GM19468 (cell line): Measurements from ENCODE around the gene FFAR3.
"Not testable (repeated sequence)": the region's sequence is repeated elsewhere in the genome, so short reads cannot be mapped to it uniquely, and the experiment has no call there.

Experiments used
- ATAC-seq: cut with Tn5 transposase; IDR thresholded peaks from one replicate; pipeline ENCODE4 v1.9.1; 2021; ENCODE audit warnings: mild to moderate bottlenecking, moderate library complexity, moderate number of reproducible peaks; ENCODE audit not compliant: unreplicated experiment; ENCODE audit errors: extremely low read depth

The FFAR3 gene

GRCh38 chr19:35398570-35398969 lies 40.3 kb downstream of the FFAR3 start:
- ATAC-seq, result no peak

GRCh38 chr19:35399231-35399630 lies 41.0 kb downstream of the FFAR3 start:
- no peak for ATAC-seq

- ATAC-seq, result no peak
These were observed 41.9 kb downstream of the FFAR3 start for GRCh38 chr19:35399948-35400772.

GRCh38 chr19:35400773-35401100 lies 42.5 kb downstream of the FFAR3 start:
- no peak for ATAC-seq

- ATAC-seq, result not testable (repeated sequence)
These were observed 43.2 kb downstream of the FFAR3 start for GRCh38 chr19:35401416-35401815.

- no peak for ATAC-seq
These were observed 45.0 kb downstream of the FFAR3 start for GRCh38 chr19:35403116-35403760.

GRCh38 chr19:35404879-35405622 lies 46.8 kb downstream of the FFAR3 start:
- ATAC-seq, result no peak

GRCh38 chr19:35407619-35408018 lies 49.4 kb downstream of the FFAR3 start:
- no peak for ATAC-seq

- ATAC-seq, result peak; percentile 60
These were observed 50.3 kb downstream of the FFAR3 start for GRCh38 chr19:35408284-35409171.

GRCh38 chr19:35409191-35409590 lies 50.9 kb downstream of the FFAR3 start:
- no peak for ATAC-seq
